Ishikawa (cell line): ENCODE data around the gene FUS.

Source experiments
- CEBPB ChIP-seq: IDR thresholded peaks from 2 replicates; pipeline ENCODE4 v1.6.1; 2012
- EP300 ChIP-seq: IDR thresholded peaks from 2 replicates; pipeline ENCODE4 v1.6.1; 2012; ENCODE audit warnings: borderline replicate concordance
- FOXM1 ChIP-seq: IDR thresholded peaks from 2 replicates; pipeline ENCODE4 v1.6.1; 2012; ENCODE audit warnings: low read depth, borderline replicate concordance
- MAX ChIP-seq: IDR thresholded peaks from 2 replicates; pipeline ENCODE4 v1.6.1; 2012
- REST ChIP-seq: IDR thresholded peaks from 2 replicates; pipeline ENCODE4 v1.6.1; 2012; ENCODE audit warnings: low read depth, mild to moderate bottlenecking
- TCF12 ChIP-seq: IDR thresholded peaks from 2 replicates; pipeline ENCODE4 v1.6.1; 2012; ENCODE audit warnings: low read depth
- ZBTB7A ChIP-seq: IDR thresholded peaks from 2 replicates; pipeline ENCODE4 v1.6.1; 2012; ENCODE audit warnings: low read depth
- TF ChIP-seq, protein P1 (sequence below): IDR thresholded peaks from 2 replicates; pipeline ENCODE4 v1.6.1; 2012

Gene FUS

GRCh38 chr16:31238041-31238440 lies 58.1 kb downstream of the FUS start:
- TF ChIP-seq TCF12 = no peak
- TF ChIP-seq FOXM1 = no peak
- no peak for TF ChIP-seq CEBPB
- TF ChIP-seq MAX = no peak
- TF ChIP-seq, protein P1, sequence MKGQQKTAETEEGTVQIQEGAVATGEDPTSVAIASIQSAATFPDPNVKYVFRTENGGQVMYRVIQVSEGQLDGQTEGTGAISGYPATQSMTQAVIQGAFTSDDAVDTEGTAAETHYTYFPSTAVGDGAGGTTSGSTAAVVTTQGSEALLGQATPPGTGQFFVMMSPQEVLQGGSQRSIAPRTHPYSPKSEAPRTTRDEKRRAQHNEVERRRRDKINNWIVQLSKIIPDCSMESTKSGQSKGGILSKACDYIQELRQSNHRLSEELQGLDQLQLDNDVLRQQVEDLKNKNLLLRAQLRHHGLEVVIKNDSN = no peak
- no peak for TF ChIP-seq REST
- TF ChIP-seq EP300 = no peak
- no peak for TF ChIP-seq ZBTB7A
